NCI-H82 (cell line): ENCODE measurements around the gene CHAF1B.
A peak's percentile ranks its signal among the peaks of the same experiment; 100 is the strongest.
"Not testable (repeated sequence)": the region's sequence is repeated elsewhere in the genome, so short reads cannot be mapped to it uniquely, and the experiment has no call there.

Experiments used
- DNase-seq: peaks from one replicate; lab custom pipeline; 2025; lab: John Stamatoyannopoulos, UW

Gene CHAF1B

DNA sequence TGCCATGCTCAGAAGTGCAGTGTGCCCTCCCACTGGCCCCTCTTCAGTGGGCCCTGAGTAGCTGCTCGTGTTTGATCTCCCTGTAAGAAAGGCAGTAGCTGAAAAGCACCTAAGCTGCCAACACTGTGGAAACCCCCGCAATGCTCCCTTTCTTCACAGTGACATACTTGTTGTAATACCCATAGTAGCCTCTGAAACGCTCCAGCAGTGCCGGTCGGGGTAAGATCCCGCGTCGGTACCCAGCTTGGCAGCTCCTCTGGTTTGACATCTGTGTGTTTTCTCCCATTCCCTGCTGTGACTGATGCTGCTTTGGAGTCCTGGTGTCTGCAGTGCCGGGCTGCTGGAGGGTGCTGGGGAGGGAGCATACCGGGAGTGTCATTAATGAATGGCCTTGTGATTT, 3.6 kb downstream of the CHAF1B start:
- peak; percentile 77 for DNase-seq

DNA sequence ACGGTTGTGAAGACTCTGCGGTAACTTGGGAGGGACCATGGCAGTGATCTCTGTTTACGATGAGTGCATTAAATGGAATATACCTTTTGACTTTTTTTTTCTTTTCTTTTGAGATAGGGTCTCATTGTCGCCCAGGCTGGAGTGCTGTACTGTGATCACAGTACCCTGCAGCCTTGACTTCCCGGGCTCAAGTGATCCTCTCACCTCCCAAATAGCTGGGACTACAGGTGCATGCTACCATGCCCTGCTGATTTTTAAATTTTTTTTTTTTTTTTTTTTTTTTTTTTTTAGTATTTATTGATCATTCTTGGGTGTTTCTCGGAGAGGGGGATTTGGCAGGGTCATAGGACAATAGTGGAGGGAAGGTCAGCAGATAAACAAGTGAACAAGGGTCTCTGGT, 6.5 kb downstream of the CHAF1B start:
- not testable (repeated sequence) for DNase-seq

DNA sequence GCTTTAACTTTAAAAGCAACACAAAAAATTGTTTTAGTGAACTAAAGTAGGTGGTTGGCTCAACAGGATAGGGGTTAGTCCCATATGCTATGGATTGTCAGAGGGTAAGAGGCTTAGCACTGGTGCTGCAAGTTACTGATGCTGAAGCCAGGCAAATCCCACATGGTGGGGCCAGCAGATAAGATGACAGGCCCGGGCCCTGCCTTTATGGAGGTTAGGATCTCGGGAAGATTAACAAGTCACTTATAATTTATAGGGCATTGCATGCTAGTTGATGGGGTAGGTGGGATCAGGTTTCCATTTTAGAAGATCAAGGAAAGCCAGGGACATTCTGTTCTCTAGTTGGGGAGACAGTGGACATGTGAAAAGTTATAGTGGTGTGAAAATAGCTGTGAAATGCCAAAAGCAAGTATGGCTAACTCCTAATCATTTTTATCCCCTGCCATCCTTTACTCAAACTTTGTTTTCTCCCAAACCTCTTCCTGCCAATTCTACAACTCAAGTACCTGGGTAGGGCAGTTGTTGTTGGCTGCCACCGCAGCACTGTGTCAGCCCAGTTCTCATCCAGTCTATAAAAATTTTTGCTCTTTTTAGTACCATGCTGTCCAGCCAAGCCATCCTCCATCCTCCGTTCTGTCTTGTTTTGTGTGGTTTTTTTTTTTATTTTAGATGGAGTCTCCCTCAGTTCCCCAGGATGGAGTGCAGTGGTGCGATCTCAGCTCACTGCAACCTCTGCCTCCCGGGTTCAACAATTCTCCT, 10.3 kb downstream of the CHAF1B start:
- DNase-seq, result peak; percentile 99

DNA sequence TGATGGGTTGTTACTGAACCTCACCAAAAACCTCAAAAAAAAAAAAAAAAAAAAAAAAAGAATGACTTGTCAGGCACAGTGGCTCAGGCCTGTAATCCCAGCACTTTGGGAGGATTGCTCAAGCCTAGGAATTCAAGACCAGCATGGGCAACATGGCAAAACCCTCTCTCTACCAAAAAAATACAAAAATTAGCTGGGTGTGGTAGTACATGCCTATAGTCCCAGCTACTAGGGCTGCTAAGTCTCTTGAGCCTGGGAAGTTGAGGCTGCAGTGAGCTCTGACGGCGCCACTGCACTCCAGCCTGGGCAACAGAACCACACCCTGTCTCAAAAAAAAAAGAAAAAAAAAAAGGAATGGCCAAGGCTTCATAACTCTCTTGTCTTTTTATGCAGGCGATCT, 11.1 kb downstream of the CHAF1B start:
- no peak for DNase-seq

DNA sequence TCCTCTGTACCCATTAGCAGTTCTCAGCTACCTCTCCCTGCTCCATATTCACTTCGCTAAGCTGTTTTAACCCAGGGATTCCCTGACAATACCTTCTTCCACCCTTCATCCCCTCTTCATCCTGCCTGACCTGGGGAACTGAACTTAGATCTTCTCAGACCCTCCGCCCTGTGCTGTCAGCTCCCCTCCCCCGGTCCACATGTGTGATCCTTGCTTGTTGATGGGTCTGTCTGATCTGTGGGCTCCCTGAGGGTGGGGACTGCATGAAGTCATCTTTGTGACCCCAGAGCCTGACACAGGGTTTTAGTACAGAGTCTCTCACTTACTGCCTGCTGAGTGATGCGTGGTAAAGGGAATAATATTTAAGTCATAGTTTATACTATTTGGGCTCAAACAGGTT, 11.8 kb downstream of the CHAF1B start:
- DNase-seq, result peak; percentile 73

DNA sequence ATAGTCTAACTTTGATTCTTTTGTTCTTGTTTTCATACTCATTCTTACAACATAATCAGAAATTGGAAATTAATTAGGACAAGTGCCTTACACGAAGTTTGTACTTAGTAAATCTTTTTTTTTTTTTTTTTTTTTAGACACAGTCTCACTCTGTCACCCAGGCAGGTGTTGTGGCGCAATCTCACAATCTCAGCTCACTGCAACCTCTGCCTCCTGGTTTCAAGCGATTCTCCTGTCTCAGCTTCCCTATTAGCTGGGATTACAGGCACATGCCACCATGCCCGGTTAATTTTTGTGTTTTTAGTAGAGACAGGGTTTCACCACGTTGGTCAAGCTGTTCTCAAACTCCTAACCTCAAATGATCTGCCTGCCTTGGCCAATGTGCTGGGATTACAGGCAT, 12.4 kb downstream of the CHAF1B start:
- no peak for DNase-seq

DNA sequence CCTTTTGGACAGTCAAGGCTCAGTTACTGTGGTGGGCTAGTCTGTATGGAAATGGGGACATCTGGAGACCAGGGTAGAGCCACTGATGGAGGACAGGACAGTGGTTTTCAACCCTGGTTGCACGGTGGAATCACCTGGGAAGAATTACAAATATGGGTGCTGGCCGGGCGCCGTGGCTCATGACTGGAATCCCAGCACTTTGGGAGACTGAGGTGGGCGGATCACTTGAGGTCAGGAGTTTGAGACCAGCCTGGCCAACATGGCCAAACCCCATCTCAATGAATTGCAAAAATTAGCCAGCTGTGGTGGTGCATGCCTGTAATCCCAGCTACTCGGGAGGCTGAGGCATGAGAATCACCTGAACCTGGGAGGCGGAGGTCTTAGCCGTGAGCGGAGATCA, 14.5 kb downstream of the CHAF1B start:
- not testable (repeated sequence) for DNase-seq

DNA sequence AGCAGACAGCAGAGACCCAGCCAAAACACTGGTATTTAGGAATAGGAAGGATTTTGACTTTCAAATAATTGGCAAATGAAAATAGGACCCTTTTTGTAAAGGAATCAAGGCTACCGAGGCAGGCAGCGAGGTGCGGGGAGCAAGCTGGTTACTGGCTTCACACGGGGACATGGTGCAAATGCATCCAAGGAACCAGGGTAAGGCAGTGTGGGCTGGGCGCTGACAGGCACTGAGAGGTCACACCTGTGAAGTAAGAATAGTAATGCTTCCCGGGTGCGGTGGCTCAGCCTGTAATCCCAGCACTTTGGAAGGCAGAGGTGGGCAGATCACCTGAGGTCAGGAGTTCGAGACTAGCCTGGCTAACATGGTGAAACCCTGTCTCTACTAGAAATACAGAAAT, 15.5 kb downstream of the CHAF1B start:
- no peak for DNase-seq

DNA sequence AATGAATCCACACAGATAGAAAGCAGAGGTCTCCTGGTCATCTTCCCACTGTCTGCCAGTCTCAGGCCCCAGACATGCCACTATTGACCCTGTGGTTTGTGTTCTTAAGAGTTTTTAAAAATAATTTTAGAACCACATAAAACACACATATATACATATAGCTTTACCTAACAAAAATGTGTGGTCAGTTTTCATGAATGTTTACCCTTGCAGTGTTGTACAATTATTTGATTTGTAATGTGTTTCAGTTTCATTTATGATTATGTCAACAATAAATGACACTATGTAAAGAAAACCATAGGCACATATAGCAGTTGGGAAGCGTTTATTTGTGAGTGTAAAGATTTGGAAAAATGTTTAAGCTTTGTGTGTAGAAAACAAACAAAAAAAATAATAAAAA, 17.1 kb downstream of the CHAF1B start:
- DNase-seq, result no peak

DNA sequence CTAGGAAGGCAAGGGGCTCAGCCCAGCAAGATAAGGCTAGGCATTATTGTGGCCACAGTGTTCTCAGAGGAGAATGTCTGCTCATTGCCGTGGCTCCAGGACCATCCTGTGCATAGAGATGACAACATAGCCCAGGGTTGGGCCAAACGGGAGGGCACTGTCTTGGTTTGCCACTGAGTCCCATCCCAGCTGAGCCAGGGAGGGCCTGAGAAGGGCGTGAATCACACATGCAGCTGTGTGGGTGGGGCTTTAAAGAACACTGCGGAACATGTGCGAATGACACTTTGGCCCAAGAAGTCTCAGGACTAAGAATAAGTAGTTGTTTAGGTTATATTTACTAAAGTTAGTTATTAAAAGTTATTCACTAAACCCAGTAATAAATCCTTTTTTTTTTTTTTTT, 18.5 kb downstream of the CHAF1B start:
- no peak for DNase-seq

DNA sequence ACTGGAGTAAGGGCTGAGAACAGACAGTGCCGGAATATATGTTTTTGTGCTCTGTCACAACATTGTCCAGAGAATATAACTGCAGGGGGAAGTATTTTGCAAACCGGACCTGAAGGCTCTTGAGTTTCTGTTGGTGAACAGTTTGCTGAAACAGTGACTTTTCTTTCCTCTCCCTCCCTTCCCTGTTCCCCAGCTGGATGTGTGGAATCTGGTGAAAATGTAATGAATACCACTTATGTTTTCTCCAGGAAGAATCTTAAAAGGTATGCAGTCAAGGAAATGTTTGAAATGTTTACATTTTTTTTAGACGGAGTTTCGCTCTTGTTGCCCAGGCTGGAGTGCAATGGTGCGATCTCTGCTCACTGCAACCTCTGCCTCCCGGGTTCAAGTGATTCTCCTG, 23.4 kb downstream of the CHAF1B start:
- DNase-seq, result no peak

DNA sequence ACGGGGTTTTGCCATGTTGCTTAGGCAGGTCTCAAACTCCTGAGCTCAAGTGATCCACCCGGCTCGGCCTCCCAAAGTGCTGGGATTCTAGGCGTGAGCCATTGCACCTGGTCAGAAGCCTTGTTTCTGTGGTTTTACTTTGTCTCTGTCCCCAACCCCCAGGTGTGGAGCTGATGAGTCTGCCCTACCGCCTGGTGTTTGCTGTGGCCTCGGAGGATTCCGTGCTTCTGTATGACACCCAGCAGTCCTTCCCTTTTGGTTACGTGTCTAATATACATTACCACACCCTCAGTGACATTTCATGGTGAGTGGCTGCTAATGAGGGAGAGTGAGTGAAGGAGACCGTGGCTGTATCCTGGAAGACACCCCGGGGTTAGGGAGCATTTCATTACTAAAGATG, 26.1 kb downstream of the CHAF1B start:
- DNase-seq, result no peak

DNA sequence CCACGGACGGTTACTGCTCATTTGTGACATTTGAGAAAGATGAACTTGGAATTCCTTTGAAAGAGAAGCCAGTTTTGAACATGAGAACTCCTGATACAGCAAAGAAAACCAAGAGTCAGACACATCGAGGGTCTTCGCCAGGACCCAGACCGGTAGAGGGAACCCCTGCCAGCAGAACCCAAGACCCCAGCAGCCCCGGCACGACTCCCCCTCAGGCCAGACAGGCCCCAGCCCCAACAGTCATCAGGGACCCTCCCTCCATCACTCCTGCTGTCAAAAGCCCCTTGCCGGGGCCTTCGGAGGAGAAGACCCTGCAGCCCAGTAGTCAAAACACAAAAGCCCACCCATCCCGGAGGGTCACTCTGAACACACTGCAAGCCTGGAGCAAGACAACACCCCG, 27.7 kb downstream of the CHAF1B start:
- no peak for DNase-seq

DNA sequence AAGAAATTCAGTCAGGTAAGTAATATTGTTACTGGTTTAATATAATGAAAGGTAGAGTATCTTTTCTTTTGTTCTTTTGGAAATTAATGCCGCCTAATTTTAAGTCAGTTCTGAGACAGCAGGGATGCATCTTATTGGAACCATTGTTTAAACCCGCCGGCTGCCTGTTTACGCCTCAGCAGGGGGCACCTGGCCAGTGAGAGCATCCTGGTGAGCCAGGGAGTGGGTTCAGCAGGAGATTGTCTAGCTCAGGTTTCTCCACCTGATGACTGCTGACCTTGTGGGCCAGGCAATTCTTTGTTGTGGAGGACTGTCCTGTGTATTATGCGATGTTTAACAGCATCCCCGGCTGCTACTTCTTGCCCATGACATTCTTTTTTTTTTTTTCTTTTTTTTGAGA, 30.2 kb downstream of the CHAF1B start:
- DNase-seq, result no peak

DNA sequence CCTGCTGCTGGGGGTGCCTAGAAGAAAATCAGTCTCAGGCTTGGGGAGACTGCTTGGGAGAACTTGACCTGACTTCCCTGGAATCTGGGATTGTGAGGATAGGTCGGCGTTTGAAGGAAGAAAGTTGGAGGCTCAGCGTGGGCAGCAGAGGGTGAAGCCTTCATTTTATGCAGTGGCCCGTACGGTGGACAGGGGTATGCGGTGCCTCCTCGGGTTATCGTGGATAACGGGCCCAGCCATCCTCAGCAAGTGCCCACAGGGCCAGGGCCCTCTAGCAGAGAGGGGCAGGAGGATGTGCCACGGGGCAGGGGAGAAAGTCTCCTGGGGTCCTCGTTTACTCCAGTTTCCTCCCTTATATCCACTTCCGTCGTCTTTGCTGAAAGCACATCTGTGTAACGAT, 34.0 kb downstream of the CHAF1B start:
- no peak for DNase-seq

DNA sequence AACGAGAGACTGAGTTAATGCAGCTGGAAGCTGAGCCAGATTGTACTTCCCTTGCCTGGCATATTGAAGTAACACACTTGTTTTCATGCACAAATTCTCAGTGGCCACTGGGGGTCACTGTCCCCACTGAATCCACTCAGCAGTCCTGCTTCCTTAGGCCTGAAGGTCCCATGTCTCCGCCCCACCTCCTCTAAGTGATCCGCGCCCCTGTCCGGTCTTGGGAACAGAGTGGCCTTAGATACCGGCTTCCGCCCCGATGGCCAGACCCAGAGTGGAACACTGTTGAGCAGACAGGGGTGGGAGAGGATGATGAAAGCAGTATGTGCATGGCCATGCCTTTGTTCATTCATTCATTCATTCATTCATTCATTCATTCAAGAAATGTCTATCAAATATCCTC, 34.8 kb downstream of the CHAF1B start:
- DNase-seq, result peak; percentile 84

DNA sequence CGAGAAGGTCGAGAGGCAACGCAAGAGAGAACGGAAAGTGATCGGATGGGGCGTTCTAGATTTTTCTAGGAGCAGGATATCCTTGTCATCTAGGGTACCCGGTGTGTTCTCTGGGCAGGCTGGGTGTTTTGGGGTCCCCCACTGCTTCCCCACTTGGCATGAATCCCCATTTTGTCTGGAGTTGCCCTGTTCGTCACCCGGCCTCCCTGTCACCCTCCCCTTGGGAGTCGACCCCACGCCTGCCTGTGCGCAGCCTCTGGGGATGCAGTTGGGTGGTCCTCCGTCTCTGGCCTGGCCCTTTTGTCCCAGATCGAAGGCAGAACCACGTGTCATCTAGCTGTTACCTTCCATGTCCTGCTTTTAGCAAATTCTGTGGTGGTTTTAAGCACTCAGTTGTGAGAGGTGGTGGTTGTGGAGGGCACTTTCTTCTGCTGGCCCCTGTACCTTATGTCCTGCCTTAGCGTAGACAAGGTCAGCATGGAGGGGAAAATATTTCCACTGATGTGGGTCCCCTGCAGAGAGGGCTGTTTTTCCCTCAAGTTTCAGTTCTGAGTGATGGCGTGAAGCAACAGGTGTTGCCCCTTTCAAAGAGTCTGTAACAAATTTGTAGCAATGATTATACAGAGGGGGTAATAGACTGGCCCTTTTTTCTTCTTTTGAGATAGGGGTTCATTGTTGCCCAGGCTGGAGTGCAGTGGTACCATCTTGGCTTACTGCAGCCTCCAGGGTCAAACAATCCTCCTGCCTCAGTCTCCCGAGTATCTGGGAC, 35.6 kb downstream of the CHAF1B start:
- DNase-seq, result no peak

DNA sequence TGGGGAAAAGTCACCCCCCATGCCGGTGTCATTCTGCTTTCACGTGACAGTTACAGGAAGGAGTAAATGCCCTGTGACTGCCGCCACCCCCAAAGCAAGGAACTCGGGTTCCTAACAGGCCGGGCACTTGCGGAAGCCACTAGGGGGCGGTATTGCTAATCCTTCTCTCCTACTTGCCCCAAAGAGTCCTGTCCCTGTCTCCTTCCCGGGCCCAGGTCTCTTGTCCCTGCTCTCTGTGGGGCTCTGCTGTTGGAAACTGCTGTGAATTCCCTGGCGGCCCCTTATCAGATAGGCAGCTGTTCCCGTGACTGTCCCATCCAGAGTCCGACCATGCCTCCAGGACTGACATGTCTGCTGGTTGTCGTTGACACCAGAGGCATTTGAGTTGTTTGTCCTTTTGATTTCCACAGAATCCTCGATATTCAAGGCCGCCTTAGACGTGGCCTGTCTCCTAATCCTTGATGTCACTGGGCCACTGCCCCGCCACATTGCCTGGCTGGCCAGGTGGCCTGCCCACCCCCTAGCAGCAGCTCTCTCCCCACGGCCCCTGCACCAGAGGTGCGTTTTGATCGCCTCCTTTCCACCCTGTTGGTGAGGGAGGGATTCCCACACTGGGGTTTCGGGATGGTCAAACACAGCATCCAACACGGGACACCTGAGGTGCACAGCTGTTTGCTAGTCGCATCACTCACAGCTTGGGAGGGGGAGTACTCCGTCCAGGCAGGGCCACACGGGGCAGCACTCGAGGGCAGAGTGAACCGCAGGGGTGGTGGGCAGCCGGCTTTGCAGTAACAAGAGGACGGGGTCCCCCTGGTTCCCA, 37.3 kb downstream of the CHAF1B start:
- DNase-seq, result peak; percentile 75

DNA sequence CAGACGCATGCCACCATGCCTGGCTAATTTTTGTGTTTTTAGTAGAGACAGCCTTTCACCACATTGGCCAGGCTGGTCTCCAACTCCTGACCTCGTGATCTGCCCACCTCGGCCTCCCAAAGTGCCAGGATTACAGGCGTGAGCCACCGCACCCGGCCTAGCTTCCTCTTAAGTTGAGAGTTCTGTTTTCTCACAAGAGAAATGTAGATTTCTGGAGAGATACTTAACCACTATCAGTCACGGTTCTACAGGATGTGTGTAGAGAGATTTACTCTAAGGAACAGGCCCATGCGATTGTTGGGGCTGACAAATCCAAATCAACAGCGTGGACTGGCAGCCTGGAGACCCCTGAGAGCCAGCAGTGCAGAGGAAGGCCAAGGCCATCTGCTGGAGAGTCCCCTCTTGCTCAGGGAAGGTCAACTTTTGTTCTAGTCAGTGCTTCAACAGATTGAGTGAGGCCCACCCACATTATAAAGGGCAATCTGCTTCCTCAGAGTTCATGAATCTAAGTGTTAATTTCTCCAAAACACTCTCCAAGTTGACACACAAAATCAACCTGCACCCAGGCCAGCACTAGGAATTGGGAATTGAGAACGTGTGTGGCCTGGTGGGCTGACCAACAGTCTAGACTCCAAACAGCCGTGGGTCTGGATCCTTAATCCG, 38.7 kb downstream of the CHAF1B start:
- no peak for DNase-seq

DNA sequence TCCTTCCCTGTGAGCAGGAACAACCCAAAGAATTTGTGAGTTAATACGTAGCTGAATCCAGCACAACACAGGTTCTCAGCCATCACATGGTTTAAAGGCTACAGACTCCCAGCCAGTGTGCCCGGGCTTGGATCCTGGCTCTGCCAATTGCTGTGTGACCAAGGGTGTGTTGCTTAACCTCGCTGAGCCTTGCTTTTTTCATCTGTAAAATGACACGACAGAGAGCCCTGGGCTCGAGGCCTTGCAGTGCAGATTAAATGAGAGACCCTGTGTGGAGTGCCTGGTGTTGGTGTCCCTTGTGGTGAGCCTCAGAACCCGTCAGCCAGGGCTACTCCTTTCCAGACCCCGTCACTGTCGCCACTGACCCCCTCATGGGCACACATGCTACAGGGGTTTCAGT, 39.4 kb downstream of the CHAF1B start:
- DNase-seq, result no peak

DNA sequence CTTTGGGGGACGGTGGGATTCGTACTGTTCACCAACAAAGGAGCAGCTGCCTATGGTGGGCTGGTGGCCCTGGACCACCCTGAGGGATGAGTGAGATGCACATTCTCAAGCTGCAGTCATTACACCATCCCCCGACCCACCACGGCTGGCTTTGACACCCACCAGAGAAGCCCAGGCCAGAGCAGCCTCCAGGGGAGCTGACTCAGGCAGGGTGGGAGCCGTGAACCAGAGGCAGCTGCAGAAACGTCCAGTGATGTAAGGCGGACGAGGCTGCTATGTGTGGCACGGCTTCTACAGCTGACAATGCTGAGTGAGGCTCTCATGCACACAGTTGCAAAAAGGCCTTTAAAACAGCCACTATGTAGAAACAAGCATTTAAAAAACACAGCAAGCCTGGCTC, 40.1 kb downstream of the CHAF1B start:
- DNase-seq, result no peak

DNA sequence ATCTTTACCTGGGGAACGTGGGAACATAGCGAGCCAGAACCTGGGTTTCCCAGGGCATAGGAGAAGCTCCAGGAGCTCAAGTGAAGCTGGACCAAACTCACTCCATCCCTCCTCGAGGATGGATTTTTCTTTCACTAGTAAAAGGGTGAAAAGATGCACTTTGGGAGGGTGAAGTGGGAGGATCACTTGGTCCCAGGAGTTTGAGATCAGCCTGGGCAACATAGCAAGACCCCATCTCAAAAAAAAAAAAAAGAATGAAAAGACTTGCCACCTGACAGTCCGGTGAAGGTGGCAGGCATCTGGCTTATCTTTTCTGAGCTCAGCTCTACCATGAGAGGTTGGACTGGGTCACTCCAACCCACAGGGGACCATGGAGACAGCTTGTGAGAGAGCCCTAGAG, 42.3 kb downstream of the CHAF1B start:
- no peak for DNase-seq
